Adrenal gland (tissue), 5 donors: ENCODE data around the gene RALGAPA2.

ENCODE experiments used
- POLR2A ChIP-seq, 2 donors: fragments of 450-650 bp; IDR thresholded peaks; one replicate each; pipeline ENCODE4 v1.6.1; 2017; ENCODE audit warnings: antibody characterized with exemption in 2 of 2, mild to moderate bottlenecking in 2 of 2, moderate library complexity in 1 of 2
- TF ChIP-seq, protein P1 (sequence below), 6 experiments: fragments of 450-650 bp in 4 of 6; fragments of 200-600 bp in 2 of 6; sonication (generic) in 1 of 6; IDR thresholded peaks; 1 replicate in 5 of 6; 2 replicates in 1 of 6; pipeline versions ENCODE4 v1.5.1 to v1.8.0; 2016 to 2021; ENCODE audit warnings: antibody characterized with exemption in 6 of 6, mild to moderate bottlenecking in 2 of 6, moderate library complexity in 1 of 6
- donor health status: DM: no; HTN: no; CAD: no.

- TF ChIP-seq, protein P1, sequence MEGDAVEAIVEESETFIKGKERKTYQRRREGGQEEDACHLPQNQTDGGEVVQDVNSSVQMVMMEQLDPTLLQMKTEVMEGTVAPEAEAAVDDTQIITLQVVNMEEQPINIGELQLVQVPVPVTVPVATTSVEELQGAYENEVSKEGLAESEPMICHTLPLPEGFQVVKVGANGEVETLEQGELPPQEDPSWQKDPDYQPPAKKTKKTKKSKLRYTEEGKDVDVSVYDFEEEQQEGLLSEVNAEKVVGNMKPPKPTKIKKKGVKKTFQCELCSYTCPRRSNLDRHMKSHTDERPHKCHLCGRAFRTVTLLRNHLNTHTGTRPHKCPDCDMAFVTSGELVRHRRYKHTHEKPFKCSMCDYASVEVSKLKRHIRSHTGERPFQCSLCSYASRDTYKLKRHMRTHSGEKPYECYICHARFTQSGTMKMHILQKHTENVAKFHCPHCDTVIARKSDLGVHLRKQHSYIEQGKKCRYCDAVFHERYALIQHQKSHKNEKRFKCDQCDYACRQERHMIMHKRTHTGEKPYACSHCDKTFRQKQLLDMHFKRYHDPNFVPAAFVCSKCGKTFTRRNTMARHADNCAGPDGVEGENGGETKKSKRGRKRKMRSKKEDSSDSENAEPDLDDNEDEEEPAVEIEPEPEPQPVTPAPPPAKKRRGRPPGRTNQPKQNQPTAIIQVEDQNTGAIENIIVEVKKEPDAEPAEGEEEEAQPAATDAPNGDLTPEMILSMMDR (IDR thresholded peaks at IDR 0.05) = no peak
- TF ChIP-seq POLR2A (IDR thresholded peaks at IDR 0.05) = no peak
Measured at GRCh38 chr20:20677186-20677585, 35.3 kb downstream of the RALGAPA2 start.
